ENCODE data around the gene C5orf47. TPM values are rescaled to one million over a fixed set of nuclear protein-coding genes. Genes with fewer than 3 reads are reported as not detected.

The C5orf47 gene
- total RNA-seq (2022) (0.18 and 0.32 TPM in 2 replicates), Bru-seq, nascent RNA (percentile 30 among the genes with signal in this experiment), BruChase-seq, experiment 1, labeled RNA remaining after a 2-hour chase (percentile 44 among the genes with signal in this experiment), BruChase-seq, experiment 2, labeled RNA remaining after a 6-hour chase (percentile 45 among the genes with signal in this experiment)
- long read RNA-seq, partial matches to known transcripts, result 0 of 1 reads
- long read RNA-seq, other reads (novel, unspliced or antisense), result 1 of 1 reads

DNA sequence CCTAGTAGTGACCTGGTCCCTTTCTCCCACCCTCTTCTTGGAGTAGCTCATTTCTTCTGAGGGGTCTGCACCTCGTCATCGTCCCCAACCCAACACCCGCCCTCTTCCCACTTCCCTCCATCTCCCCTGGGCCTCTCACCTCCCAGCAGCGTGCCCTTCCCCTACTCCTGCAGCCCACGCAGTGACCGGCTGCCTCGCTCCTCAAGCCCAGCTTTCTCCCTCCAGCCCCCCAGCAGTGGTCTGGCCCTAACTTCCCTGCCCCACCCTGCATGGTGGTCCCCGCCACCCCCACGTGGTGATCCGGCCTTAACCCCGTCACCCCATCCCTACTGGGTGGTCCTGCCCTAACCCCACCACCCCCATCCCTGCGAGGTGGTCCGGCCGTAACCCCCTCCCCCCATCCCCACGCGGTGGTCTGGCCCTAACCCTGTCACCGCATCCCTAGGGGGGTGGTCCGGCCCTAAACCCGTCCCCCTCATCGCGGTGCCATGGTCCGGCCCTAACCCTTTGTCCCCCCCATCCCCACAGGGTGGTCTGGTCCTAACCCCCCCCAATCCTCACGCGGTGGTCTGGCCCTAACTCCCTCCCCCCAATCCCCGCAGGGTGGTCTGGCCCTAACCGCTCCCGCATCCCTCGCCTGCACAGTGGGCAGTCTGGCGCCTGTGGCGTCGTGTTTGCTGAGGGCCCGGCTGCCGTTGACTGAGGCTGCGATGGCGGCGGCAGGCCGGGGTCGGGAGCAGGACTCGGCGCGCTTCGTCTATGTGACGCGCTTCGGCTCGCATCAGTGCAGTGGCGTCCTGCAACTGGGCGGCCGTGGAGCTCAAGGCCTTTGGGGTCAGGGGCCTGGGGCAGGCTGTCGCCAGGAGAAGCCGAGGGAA, at the start of gene C5orf47:
TSS of gene C5orf47 (plus strand) at position 617 of the 878 bp plus-strand sequence. CDS start at position 711, 94 bp downstream.
- Histone ChIP-seq H3K36me3 (ENCODE audit: control insufficient read depth, insufficient read depth, low read length) (no peaks in the 10 kb centered on the region), H3K4me3 (ENCODE audit: low read depth, low read length) (no peak within 1 kb of the TSS), H3K27me3 (replicated peaks; ENCODE audit: control insufficient read depth, insufficient read depth, low read length) (no peaks in the 10 kb centered on the region), H3K4me1 (no peaks in the 10 kb centered on the region), H3K9me3 (peaks cover 4% of the 10 kb centered on the region)
- POLR2A ChIA-PET, result no interaction called here
- H3K9me3 Mint-ChIP-seq (ENCODE audit: unreplicated experiment), result no peaks in the 10 kb centered on the region
- DNase-seq, result no peak
- no peaks in the 10 kb centered on the region for H3K4me1 Mint-ChIP-seq (ENCODE audit: low read depth, unreplicated experiment)
- no TSS peak for BruUV-seq (replicated peaks)
- TF ChIP-seq, protein P1, sequence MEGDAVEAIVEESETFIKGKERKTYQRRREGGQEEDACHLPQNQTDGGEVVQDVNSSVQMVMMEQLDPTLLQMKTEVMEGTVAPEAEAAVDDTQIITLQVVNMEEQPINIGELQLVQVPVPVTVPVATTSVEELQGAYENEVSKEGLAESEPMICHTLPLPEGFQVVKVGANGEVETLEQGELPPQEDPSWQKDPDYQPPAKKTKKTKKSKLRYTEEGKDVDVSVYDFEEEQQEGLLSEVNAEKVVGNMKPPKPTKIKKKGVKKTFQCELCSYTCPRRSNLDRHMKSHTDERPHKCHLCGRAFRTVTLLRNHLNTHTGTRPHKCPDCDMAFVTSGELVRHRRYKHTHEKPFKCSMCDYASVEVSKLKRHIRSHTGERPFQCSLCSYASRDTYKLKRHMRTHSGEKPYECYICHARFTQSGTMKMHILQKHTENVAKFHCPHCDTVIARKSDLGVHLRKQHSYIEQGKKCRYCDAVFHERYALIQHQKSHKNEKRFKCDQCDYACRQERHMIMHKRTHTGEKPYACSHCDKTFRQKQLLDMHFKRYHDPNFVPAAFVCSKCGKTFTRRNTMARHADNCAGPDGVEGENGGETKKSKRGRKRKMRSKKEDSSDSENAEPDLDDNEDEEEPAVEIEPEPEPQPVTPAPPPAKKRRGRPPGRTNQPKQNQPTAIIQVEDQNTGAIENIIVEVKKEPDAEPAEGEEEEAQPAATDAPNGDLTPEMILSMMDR (IDR thresholded peaks at IDR 0.05; ENCODE audit: insufficient read depth in 1 of 2, low read depth in 1 of 2, low read length in 1 of 2, severe bottlenecking in 1 of 2, unreplicated experiment in 1 of 2), result no peak
- H3K27me3 Mint-ChIP-seq (ENCODE audit: insufficient read depth, unreplicated experiment), result no peaks in the 10 kb centered on the region
- intact Hi-C loops (cut with micrococcal nuclease; ENCODE audit: unreplicated experiment), result no loop called here
- no peaks in the 10 kb centered on the region for H3K36me3 Mint-ChIP-seq (ENCODE audit: insufficient read depth, unreplicated experiment)
- no peak within 1 kb of the TSS for H3K27ac Mint-ChIP-seq (ENCODE audit: unreplicated experiment)
- no peak within 1 kb of the TSS for H3K4me3 Mint-ChIP-seq (ENCODE audit: unreplicated experiment)
- CTCF ChIA-PET, result no interaction called here

DNA sequence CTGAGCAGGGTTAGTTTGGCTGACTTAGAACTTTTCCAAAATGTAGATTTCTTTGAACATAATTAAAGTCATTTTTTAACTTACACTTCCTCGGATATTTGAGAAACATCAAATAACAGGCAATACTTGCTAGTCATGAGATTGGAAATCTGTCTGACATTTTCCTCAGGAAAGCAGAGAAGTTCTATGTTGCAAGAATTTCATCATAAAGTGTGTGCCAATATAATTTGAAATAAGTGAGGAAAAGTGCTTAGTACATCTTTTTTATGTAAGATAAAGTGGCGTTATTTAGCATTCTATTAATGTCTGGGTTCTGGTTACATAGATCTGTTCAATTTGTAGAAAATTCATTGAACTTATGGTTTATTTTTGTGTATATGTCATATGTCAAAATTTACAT, 48.7 kb upstream of the C5orf47 start:
- Histone ChIP-seq H3K4me3 (ENCODE audit: low read depth, low read length) (no peak overlapping the region), H3K36me3 (ENCODE audit: control insufficient read depth, insufficient read depth, low read length) (0 out of 2 replicates have a peak, but pooled peaks cover 2% of the 10 kb centered on the region), H3K9me3 (no peaks in the 10 kb centered on the region), H3K4me1 (peaks cover 51% of the 10 kb centered on the region), H3K27me3 (replicated peaks; ENCODE audit: control insufficient read depth, insufficient read depth, low read length) (no peaks in the 10 kb centered on the region)
- intact Hi-C loops (cut with micrococcal nuclease; ENCODE audit: unreplicated experiment), result no loop called here
- BruUV-seq (replicated peaks), result no TSS peak
- no peak overlapping the region for H3K4me3 Mint-ChIP-seq (ENCODE audit: unreplicated experiment)
- peaks cover 32% of the 10 kb centered on the region for H3K4me1 Mint-ChIP-seq (ENCODE audit: low read depth, unreplicated experiment)
- POLR2A ChIA-PET, result interaction anchor here (0.7 kb wide), 1 partner anchor 1280 kb away, joined by 4 read pairs; no protein-coding TSS in a partner anchor
- TF ChIP-seq, protein P1 (IDR thresholded peaks at IDR 0.05; ENCODE audit: insufficient read depth in 1 of 2, low read depth in 1 of 2, low read length in 1 of 2, severe bottlenecking in 1 of 2, unreplicated experiment in 1 of 2), result no peak
- H3K27me3 Mint-ChIP-seq (ENCODE audit: insufficient read depth, unreplicated experiment), result no peaks in the 10 kb centered on the region
- H3K27ac Mint-ChIP-seq (ENCODE audit: unreplicated experiment), result no peak overlapping the region
- H3K36me3 Mint-ChIP-seq (ENCODE audit: insufficient read depth, unreplicated experiment), result no peaks in the 10 kb centered on the region
- no peak for DNase-seq
- CTCF ChIA-PET, result interaction anchor here (0.5 kb wide), 1 partner anchor 325 kb away, joined by 4 read pairs; no protein-coding TSS in a partner anchor
- H3K9me3 Mint-ChIP-seq (ENCODE audit: unreplicated experiment), result no peaks in the 10 kb centered on the region

DNA sequence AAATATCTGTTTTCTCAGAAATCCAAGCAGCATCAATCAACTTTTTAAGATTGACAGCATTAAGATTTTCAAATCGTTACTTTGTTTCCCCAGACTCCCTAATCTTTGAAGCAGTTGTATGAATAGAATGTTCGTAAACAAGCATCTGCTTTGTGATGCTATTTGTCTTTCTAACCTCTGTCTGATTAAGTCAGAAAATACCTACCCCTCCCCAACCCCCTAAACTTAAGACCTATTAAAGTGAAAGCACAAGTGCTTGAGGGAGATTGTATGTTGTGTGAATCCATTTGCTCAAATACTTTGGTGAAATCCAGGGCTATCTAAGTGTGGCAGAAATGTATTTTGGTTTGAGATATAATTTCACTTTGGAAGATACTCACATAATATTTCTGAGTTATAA, 47.9 kb upstream of the C5orf47 start:
- H3K4me3 ChIP-seq (ENCODE audit: low read depth, low read length), result no peak overlapping the region
- H3K4me1 ChIP-seq, result peaks cover 60% of the 10 kb centered on the region
- H3K36me3 ChIP-seq (ENCODE audit: control insufficient read depth, insufficient read depth, low read length), result 0 out of 2 replicates have a peak, but pooled peaks cover 2% of the 10 kb centered on the region
- DNase-seq, result no peak
- no peak overlapping the region for H3K27ac Mint-ChIP-seq (ENCODE audit: unreplicated experiment)
- H3K27me3 ChIP-seq (replicated peaks; ENCODE audit: control insufficient read depth, insufficient read depth, low read length), result no peaks in the 10 kb centered on the region
- H3K4me1 Mint-ChIP-seq (ENCODE audit: low read depth, unreplicated experiment), result peaks cover 41% of the 10 kb centered on the region
- intact Hi-C loops (cut with micrococcal nuclease; ENCODE audit: unreplicated experiment), result no loop called here
- BruUV-seq (replicated peaks), result no TSS peak
- H3K9me3 Mint-ChIP-seq (ENCODE audit: unreplicated experiment), result no peaks in the 10 kb centered on the region
- no peak overlapping the region for H3K4me3 Mint-ChIP-seq (ENCODE audit: unreplicated experiment)
- H3K9me3 ChIP-seq, result no peaks in the 10 kb centered on the region
- no peaks in the 10 kb centered on the region for H3K36me3 Mint-ChIP-seq (ENCODE audit: insufficient read depth, unreplicated experiment)
- ChIA-PET POLR2A (no interaction called here), CTCF (no interaction called here)
- TF ChIP-seq, protein P1 (IDR thresholded peaks at IDR 0.05; ENCODE audit: insufficient read depth in 1 of 2, low read depth in 1 of 2, low read length in 1 of 2, severe bottlenecking in 1 of 2, unreplicated experiment in 1 of 2), result no peak
- no peaks in the 10 kb centered on the region for H3K27me3 Mint-ChIP-seq (ENCODE audit: insufficient read depth, unreplicated experiment)
